ENCODE results near the gene SMIM15. TPM values are rescaled to one million over a fixed set of nuclear protein-coding genes. Genes with fewer than 3 reads are reported as not detected.
A peak's percentile ranks its signal among the peaks of the same experiment; 100 is the strongest.
"Not testable (repeated sequence)": the region's sequence is repeated elsewhere in the genome, so short reads cannot be mapped to it uniquely, and the experiment has no call there.

SMIM15 gene
- total and polyA plus RNA-seq, 12 donors: 16.5 to 26.1 (median 22.1) TPM

- intact Hi-C loops (cut with DNase I): no loop called here
- ATAC-seq: no peak
- no peak overlapping the region for H3K4me3 ChIP-seq
- TF ChIP-seq CTCF (IDR thresholded peaks at IDR 0.05): no peak
- 76 to 82% methylated on average over 8 of the region's 8 CpGs for WGBS, 2 donors
- H3K36me3 ChIP-seq: no peaks in the 10 kb centered on the region
- H3K4me1 ChIP-seq: no peaks in the 10 kb centered on the region
- no peaks in the 10 kb centered on the region for H3K27me3 ChIP-seq
- peaks cover 0 to 23% (median 0%) of the 10 kb centered on the region in 11 donors for H3K9me3 ChIP-seq
- H3K27ac ChIP-seq: no peak overlapping the region
- no peak for DNase-seq
These were observed 38.4 kb upstream of the SMIM15 start for GRCh38 chr5:61200582-61201155.

DNA sequence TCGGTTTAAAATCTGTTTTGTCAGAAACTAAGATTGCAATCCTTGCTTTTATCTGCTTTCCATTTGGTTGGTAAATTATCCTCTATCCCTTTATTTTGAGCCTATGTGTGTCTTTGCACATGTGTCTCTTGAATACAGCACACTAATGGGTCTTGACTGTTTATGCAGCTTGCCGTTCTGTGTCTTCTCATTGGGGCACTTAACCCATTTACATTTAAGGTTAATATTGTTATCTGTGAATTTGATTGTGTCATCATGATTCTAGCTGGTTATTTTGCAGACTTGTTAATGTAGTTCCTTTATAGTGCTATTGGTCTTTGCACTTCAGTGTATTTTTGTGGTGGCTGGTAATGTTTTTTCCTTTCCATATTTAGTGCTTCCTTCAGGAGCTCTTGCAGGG is 36.3 kb upstream of the SMIM15 start:
- no peak for ATAC-seq
- 90 to 96% methylated on average over 2 of the region's 2 CpGs for WGBS, 2 donors

GRCh38 chr5:61187826-61188225 is 25.6 kb upstream of the SMIM15 start:
- H3K27me3 ChIP-seq; H3K4me3 ChIP-seq; ATAC-seq; H3K36me3 ChIP-seq; DNase-seq; H3K27ac ChIP-seq; intact Hi-C loops (cut with DNase I); H3K4me1 ChIP-seq: not testable (repeated sequence)
- H3K9me3 ChIP-seq: peaks cover 0 to 13% (median 0%) of the 10 kb centered on the region in 11 donors
- WGBS, 2 donors: 93% methylated on average over 2 of the region's 2 CpGs

More for the DNA sequence above, 36.3 kb upstream of the SMIM15 start:
- Histone ChIP-seq H3K4me1 (no peaks in the 10 kb centered on the region), H3K27ac (no peak overlapping the region), H3K27me3 (no peaks in the 10 kb centered on the region), H3K36me3 (no peaks in the 10 kb centered on the region), H3K4me3 (no peak overlapping the region), H3K9me3 (peaks cover 0 to 22% (median 0%) of the 10 kb centered on the region in 11 donors)
- intact Hi-C loops (cut with DNase I): no loop called here
- no peak for TF ChIP-seq CTCF (IDR thresholded peaks at IDR 0.05)
- no peak for DNase-seq

GRCh38 chr5:61187352-61187751 is 25.1 kb upstream of the SMIM15 start:
- DNase-seq; H3K4me1 ChIP-seq; H3K27ac ChIP-seq; intact Hi-C loops (cut with DNase I); H3K36me3 ChIP-seq; H3K4me3 ChIP-seq; H3K9me3 ChIP-seq; H3K27me3 ChIP-seq: not testable (repeated sequence)
- ATAC-seq: peak in 1 of 8 donors; percentile 55

GRCh38 chr5:61186634-61187033 is 24.4 kb upstream of the SMIM15 start:
- DNase-seq: no peak
- WGBS, 2 donors: 56 to 61% methylated on average over 2 of the region's 2 CpGs
- Histone ChIP-seq H3K27me3 (no peaks in the 10 kb centered on the region), H3K36me3 (no peaks in the 10 kb centered on the region), H3K4me1 (peaks cover 0 to 9% (median 0%) of the 10 kb centered on the region in 9 donors), H3K9me3 (peaks cover 0 to 1% (median 0%) of the 10 kb centered on the region in 11 donors), H3K4me3 (no peak overlapping the region), H3K27ac (no peak overlapping the region)
- intact Hi-C loops (cut with DNase I): no loop called here
- TF ChIP-seq CTCF (IDR thresholded peaks at IDR 0.05): no peak
- ATAC-seq: no peak

Data from heart right ventricle (tissue), 16 donors.